DOHH2 (cell line): Measurements from ENCODE around the gene PTX4.

Experiments used
- CTCF ChIP-seq: fragments of 200-600 bp; sonication (generic); IDR thresholded peaks from one replicate; pipeline ENCODE4 v1.5.1; 2014; ENCODE audit warnings: antibody characterized with exemption, mild to moderate bottlenecking, low read depth, low read length; ENCODE audit not compliant: poor library complexity, severe bottlenecking
- EZH2phosphoT487 ChIP-seq: fragments of 200-600 bp; sonication (generic); IDR thresholded peaks from 2 replicates; pipeline ENCODE4 v1.6.1; 2017; ENCODE audit warnings: borderline replicate concordance, mild to moderate bottlenecking, antibody characterized with exemption, low read length, moderate library complexity, mixed read lengths

- no peak for TF ChIP-seq CTCF
- no peak for TF ChIP-seq EZH2phosphoT487
Measured at GRCh38 chr16:1520461-1520860, 31.7 kb upstream of the PTX4 start.
